Activated effector memory CD4-positive, alpha-beta T cell treated with anti-CD3 and anti-CD28 coated beads, Interleukin-2, amount 50 U/mL, for 16 hours (primary cell): Measurements from ENCODE around the gene IPPK.
A peak's percentile ranks its signal among the peaks of the same experiment; 100 is the strongest.

ENCODE experiments used
- DNase-seq: peaks from one replicate; pipeline ENCODE4 v3.0.0-alpha.2; 2020

Gene IPPK, protein sequence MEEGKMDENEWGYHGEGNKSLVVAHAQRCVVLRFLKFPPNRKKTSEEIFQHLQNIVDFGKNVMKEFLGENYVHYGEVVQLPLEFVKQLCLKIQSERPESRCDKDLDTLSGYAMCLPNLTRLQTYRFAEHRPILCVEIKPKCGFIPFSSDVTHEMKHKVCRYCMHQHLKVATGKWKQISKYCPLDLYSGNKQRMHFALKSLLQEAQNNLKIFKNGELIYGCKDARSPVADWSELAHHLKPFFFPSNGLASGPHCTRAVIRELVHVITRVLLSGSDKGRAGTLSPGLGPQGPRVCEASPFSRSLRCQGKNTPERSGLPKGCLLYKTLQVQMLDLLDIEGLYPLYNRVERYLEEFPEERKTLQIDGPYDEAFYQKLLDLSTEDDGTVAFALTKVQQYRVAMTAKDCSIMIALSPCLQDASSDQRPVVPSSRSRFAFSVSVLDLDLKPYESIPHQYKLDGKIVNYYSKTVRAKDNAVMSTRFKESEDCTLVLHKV

DNA sequence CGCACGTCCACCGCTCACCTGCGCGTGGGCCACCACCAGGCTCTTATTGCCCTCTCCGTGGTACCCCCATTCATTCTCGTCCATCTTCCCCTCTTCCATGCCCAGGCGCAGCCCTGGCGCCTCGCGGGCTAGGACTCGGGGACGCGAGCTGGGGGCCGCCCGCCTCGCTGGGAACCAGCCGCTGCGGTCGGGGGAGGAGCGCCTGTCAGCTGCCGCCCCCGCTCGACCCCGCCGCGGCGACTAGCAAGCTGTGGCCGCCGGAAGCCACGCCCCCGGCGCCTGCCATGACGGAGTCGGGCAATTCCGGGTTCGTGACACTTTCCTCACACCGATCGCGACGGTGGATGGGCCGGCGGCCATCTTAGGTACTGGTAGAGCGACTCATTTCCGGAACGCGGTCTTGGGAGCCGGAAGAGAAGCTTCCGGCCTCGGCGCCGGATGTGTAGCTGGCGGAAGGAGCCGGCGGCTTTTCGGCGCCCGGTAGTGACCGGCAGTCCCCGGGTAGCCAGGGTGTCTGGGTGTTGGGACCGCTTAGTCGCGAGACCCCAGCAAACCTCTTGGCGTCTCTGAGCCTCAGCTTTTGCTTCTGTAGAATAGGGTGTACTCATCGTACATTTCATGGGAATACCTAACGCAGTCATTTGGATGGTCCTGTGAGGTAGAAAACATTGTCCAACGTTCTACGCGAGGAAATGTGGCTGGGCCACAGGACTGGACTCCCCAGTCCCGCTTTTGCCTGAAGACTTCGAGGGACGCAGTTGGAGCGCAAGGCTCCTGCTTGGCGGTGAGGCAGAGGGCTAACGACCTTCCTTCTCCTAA, at the start of gene IPPK:
TSS of gene IPPK (minus strand) at position 242 of the 819 bp plus-strand sequence. CDS start at position 99, 143 bp downstream.
- DNase-seq = peak; percentile 99

DNA sequence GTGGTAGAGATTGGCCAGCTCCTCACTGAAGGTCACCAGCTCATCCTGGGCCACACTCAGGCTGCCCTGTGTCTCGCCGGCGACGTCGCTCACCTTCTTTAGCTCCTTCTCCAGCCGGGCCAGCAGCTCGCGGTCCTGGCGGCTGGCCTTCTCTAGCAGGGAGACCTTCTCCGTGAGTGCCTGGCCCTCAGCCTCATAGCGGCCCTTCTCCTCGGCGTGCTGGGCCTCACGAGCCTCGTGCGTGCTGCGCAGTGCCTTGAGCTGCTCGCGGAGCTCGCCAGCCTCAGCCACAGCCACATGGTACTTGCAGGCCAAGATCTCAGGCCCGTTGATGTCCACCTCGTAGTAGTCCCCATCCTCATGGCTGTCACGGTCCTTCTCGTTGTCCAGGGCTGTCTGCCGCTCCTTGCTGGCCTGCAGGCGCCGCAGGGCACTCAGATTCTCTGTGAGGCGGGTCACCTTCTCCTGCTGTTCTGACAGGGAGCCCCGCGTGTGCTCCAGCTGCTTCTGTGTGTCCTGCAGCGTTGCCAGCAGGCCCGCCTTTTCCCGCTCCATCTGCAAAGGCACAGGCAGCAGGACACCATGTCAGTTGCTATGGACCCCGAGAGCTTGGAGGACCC, 49.2 kb upstream of the IPPK start:
- no peak for DNase-seq

DNA sequence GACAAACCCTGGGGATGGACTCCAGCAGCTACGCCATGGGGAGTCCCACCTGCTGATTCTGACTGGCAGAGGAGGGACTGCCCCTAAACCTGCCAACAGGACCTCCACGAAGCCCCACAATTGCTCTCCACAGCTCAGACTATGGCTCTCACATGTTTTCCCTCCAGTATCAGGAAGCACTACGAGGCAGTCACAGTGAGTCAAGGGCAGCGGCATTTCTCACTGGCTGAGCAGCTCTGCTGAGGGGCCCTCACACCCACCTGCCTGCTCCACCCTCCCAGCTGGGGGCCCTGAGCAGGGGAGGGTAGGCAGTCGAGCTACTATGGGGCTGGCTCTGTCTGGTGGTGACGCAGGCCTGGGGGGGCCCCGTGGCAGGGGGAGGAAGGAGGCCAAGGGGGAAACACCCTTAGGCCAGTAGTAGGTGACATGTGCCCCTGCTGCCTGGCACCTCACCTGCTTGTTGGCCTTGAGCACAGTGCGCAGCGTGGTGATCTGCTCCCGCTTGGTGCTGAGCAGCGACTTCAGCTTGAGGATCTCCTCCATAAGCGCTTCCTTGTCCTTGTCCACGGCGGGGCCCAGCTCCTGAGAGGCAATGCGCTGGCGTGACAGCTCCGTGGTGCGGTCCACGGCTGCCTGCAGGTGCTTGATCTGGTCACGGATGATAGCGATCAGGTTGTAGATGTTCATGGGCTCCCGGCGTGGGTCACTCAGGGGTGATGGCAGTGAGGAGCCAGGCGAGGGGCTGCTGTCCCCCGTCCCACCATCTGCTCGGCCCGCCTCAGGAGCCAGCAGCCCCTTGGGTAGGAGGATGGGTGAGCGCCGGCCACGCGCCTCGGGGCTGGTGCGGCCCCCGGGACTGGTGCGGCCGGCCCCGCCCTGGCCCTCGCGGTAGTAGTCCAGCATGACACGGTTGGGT, 48.4 kb upstream of the IPPK start:
- DNase-seq = no peak

DNA sequence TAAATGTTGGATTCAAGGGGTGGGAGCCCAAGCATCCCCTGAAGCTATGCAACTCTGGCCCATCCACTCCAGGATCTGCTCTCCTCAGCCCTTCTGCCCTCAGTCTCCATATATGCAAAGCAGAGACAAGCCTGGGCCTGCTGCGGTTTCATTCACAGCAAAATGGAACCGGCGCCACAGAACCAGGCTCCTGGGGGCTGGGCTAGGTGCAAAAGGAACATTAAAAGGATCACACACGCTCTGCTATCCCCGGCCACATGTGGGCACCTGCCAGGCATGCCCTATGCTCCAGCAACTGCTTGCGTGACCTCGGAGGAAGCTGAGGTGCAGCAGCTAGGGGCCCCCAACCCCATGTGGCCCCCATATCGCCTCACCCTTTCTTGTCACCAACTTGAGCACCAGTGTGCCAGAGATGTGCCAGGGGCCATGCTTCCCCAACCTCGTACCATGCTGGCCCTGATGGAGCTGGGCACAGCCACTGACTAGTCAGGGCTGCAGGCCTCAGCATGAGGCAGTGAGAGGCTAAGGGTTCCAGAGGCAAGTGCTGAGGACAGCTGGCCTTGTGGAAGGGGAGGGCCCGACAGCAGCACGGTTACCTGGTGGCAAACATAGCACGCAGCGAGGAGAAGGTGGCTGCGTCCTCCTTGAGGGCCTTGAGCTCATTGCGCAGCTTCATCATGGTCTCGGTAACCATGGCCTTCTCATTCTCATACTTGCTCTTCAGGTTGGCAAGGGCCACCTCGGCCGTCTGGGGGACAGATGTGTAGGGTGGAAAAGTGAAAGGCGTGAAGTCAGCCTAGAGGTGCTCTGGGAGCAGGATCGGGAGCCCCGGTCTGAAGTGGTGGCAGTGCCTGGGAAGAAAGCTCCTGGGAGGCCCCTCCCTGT, 47.5 kb upstream of the IPPK start:
- no peak for DNase-seq

DNA sequence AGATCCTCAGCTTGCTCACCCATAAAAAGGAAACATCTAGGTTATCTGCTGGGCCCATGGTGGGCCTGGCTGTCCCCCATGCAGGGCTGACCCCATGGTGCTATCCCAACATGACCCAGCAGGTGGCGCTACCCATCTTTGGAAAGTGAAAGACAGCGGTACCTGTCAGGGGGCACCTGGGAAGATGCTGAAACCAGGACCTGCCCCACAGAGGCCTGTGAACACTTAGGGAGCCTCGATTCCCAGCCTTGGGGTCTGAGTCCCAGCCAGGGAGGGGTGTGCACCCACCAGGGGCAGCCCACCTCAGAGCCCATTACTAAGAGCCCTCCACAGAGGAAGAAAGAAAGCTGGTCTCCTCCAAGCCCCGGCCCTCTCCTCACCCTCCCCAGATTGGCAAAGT, 46.6 kb upstream of the IPPK start:
- peak; percentile 95 for DNase-seq

DNA sequence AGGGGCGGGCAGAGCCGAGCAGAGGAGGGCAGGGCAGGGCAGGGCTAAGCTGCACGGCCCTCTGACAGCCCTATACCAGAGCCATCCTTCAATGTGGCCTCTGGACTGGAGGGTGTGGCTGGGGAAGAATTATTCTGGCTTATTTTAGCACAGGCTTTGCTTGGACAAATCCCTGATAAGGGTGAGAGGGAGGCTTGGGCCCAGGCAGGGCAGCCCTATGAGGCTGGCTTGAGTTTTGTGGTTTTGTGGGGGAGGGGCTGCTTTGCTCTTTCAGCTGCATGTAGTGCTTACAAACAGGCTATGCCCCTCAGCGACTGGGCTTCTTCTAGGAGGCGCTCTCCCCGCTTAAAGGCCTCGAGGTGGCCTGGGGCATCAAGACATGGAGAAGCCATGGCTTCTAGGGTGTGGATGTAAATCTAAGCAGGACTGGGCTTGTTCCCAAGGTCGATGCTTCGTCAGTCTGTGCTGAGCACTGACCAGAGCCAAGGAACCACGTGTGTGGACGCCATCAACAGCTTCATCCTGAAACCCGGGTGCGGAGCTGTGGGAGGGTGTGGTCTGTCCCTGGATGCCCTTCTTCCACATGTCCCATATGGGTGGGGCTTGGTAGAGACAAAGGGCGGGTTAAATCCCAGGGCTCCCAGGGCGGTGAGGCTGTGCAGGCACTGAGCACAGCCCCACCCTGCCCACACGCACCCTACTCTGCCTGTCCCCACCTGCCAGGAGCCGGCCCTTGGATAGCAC, 45.7 kb upstream of the IPPK start:
- DNase-seq = no peak

DNA sequence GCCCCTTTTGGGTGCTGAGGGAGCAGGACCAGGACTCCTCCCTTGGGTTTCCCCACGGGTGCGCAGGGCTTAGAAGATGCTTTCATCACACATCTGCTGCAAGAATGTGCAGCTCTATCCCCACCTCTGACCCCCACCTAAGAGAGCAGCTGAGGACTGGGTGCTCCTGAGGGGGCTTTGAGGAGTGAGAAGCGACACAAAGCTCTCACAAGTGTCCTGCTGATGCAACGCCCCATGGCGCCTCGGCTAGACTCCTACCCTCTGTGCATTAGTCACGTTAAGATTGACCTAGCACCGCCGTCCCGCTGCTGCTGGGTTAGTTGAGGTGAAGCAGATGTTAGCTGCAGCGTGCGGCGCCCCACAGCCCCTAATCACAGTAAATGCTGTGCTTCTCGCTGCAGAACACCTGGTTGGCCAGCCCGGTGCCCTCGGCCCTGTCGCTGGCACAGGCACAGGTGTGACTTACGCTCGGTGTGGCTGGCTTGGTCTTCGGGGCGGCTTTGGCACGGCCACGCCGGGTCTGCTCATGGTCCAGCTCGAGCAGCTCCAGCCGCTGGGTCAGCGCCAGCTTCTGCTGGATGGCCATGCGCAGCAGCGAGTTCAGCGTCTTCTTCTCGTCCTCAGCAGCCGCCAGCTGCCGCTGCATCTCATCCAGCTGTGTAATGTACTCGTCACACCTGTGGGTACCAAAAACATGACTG, 45.0 kb upstream of the IPPK start:
- DNase-seq = no peak

DNA sequence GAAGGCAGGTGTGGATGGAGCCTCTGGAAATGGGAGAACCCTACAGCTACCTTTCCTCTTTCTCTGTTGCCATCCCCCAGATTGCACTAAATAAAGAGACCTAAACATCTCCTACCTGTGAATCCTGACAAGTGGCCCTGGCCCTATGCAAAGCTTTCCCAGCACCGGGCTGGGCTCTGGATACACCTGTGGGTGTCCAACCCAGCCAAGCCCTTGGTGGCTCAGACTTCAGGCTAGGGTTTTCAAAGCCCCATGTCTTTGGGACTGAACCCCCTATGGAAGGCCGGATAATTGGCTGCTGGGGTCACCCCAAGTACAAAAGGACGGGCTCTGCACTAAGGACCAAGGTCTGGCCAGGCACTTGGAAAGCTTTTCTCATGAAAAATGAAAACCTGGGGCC, 44.1 kb upstream of the IPPK start:
- DNase-seq = no peak

DNA sequence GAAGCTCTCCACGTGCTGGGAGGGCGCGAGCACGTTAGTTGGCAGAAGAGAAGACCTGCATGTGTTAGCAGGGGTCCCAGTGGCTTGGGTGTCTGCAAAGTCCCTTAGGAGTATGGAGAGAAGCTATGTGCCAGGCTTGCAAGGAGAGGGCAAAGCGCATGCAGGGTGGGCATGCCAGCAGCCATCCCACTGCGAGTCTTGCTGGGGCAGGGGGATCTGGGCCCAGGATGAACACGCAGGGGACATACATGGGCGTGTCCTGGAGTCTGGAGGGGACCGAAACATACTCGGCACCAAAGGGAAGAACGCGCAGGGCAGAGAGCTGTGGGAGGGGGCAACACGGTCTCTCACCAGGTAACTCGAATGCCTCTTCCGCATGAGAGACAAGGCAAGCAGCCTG, 43.6 kb upstream of the IPPK start:
- DNase-seq = no peak

DNA sequence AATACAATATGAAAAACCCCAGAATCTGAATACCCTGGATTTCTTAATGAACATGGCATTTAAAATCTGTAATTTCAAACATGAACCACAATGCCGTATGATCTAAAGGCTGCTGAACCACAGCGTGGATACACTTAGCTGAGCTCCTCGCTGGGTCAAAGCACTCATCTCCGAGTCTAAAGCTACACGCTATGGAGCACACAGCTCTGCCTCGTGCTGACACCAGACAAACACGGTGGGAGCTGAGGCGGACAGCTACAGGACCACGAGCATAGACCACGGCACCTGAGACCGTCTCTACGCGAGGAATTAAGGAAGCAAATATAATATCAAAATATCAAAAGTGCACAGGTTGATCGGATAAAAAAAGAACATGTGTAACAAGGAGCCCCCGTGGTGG, 42.8 kb upstream of the IPPK start:
- no peak for DNase-seq

DNA sequence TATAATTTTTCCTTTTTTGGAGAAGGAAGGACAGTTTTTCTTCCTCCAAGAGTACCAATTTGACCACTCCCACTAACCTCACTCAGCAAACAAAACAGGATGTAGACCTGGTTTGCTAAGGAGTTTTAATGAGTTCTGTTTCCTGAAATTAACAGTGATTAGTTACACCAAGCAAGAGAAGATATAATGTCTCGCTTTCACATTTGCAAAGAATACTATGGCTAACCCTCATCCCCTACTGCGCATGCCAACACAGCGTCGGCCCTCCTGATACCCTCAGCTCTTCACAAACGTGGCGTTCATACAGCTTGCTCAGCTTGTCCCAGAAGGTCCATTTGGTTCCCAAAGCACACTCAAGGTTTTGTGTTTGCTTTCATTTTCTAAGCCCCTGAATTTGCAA, 41.9 kb upstream of the IPPK start:
- DNase-seq = no peak

DNA sequence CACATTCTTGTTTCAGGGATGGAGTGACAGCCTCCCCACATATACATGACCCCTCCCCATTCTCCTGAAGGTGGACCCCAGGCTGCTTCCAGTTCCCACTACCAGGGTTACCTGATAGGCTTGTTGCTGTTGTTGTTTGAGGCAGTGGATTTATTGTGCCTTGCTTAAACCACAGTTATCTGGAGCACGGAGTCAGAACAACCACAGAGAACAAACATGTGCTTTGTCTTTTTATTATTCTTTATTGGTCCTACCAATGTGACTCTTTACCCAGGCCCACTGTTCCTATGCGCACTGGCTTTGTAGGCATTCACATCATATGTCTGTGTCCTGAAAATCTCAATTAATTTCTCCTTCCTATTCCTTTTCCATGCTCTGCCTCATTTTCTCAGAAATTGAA, 41.2 kb upstream of the IPPK start:
- DNase-seq = no peak

DNA sequence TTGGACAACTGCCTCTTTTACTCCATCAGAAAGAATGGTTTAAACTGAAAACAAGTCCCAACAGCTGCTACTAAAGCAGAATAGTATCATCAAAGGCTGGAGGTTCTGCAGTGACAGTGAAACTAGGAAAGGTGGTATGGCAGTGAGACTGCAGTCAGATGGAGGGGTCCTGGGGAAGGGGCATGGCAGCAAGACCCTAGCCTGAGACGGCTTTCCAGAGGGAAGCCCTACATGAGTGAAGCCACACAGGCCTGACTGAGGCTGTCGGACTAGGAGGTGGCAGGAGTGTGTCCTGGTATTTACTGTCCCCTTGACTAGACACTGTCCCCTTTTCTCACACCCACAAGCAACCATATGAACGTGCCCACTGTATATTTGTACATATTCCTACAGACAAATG, 40.4 kb upstream of the IPPK start:
- DNase-seq = no peak

DNA sequence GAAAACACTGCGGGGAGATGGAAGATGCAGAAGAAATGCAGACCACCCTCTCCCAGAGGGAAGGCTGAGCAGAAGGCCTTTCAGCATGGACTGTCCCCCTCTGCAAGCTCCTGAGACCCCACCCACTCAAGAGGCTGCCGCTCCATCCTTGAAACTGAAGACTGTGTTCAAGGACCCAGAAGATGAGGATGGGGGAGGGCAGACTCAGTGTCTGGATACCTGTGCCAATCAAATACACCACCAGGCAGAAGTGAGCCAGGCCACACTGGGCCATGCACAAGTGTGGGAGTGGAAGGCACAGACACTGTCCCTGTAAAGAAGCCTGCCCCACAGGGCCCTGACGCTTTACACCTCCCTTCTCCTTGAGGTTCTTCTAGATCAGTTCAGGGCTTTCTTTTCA, 40.0 kb upstream of the IPPK start:
- no peak for DNase-seq

DNA sequence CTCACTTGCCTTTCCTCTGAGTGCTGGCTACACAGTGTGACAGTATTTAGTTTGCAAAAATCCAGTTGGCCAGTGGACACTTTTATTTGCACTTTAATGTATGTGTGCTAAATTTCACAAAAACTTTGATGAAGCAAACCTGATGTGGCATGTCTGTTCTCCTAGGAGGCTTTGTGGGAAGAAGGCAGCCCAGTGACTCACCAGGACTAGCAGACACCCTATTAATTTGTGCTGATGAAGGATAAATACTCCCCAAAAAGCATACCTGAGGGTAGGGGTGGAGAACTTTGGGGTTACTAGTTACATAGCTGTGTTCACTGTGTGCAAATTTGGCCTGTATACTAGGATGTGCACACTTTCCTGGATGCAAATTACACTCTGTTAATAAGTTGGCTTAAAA, 39.3 kb upstream of the IPPK start:
- DNase-seq = no peak

DNA sequence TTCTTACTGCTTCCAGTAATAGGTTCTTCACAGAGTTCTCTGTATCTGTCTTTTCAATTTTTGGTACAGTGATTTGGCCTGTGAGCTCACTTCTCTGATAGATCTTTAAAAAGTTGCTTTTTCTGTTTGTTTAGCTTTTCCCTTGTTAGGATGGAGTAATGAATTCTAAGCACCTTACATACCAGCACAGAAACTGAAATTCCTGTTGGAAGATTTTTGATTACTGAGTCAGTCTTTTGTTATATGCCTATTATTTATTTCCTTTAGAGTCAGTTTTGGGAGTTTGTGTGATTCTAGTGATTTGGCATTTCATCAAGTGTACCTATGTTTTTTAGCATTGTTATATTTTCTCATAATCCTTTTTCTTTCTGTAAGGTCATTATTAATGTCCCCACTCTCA, 37.6 kb upstream of the IPPK start:
- no peak for DNase-seq

DNA sequence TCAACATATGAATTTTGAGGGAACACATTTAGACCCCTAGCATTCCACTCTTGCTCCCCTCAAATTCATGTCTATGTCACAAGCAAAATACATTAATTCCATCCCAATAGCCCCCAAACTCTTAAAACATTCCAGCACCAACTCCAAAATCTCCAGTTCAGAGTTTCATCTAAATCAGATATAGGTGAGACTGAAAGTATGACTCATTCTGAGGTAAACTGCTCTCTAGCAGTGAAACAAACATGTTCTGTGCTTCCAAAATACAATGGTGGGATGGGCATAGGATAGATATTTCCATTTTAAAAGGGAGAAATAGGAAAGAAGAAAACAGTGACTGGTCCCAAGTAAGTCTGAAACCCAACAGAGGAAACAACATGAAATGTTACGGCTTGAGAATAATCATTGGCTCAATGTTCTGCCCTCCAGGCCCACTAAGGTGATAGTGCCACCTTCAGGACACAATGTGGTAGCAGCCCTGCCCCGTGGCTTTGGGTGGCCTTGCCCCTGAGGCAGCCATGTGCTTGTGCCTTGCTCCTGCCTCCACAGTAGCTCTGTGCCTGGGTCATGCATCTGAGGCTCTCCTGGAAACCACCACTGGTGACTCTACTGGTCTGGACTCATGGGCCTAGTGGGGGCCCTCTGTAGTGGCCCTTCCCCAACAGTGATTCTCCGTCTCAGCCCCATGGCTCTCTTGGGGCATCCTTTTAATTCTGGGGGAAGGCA, 36.4 kb upstream of the IPPK start:
- DNase-seq = peak; percentile 75

DNA sequence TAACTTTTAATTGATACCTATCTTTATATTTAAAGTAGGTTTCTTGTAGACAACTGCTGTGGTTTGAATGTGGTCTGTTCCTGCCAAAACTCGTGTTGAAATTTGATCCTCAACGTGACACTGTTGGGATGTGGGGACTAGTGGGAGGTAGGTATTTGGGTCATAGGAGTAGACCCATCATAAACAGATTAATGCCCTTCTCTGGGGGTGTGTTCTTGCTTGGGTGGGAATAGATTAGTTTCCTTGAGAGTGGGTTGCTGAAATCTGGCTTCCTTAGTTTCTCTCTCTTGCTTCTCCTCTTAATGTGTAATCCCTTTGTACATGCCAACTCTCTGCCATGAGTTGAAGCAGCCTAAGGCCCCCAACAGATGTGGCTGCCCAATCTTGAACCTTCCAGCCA, 34.6 kb upstream of the IPPK start:
- DNase-seq = no peak

DNA sequence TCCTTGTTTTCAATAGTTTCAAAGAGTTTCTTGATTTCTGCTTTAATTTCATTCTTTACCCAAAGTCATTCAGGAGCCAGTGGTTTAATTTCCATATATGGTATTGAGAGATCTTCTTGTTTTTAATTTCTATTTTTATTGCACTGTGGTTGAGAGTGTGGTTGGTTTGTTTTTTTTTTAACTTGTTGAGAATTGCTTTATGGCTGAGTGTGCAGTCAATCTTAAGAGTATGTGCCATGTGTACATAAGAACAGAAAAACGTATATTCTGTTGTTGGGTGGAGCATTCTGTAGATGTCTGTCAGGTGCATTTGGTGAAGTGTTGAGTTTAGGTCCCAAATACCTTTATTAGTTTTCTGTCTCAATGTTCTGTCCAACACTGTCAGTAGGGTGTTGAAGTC, 26.7 kb upstream of the IPPK start:
- DNase-seq = no peak
